WTC11 (cell line): Measurements from ENCODE around the gene MRPL32. TPM values are rescaled to one million over a fixed set of nuclear protein-coding genes. Genes with fewer than 3 reads are reported as not detected.

Experiments
- ATAC-seq: fragments of 200-7000 bp; cut with Tn5 transposase; 2 replicates; pipeline ENCODE4 v1.10.0; 2021; ENCODE audit warnings: mild to moderate bottlenecking, moderate library complexity
- CTCF ChIA-PET: fragments of 300-600 bp; sonication (Branson Sonifier 250); formaldehyde crosslinking; loops from one replicate; lab custom pipeline; 2021; ENCODE audit warnings: antibody characterized with exemption; lab: Charles Lee
- POLR2A ChIA-PET: fragments of 350-600 bp; sonication (Branson Sonifier 250); formaldehyde crosslinking; loops from one replicate; lab custom pipeline; 2021; ENCODE audit warnings: antibody characterized with exemption; lab: Charles Lee
- DNase-seq: peaks from one replicate; pipeline ENCODE4 v3.0.0; 2021; ENCODE audit warnings: low spot score
- H3K27ac Mint-ChIP-seq: 2 replicates; pipeline ENCODE4 v1.8.0; 2021; ENCODE audit warnings: mixed read lengths
- H3K27me3 Mint-ChIP-seq: 2 replicates; pipeline ENCODE4 v1.8.0; 2021; ENCODE audit warnings: low read depth, mild to moderate bottlenecking, moderate library complexity, mixed read lengths
- H3K36me3 Mint-ChIP-seq: 2 replicates; pipeline ENCODE4 v1.8.0; 2021; ENCODE audit warnings: mixed read lengths
- H3K4me1 Mint-ChIP-seq: 2 replicates; pipeline ENCODE4 v1.8.0; 2022; ENCODE audit warnings: mixed read lengths
- H3K4me3 Mint-ChIP-seq: 2 replicates; pipeline ENCODE4 v1.8.0; 2021; ENCODE audit warnings: mild to moderate bottlenecking, moderate library complexity, mixed read lengths
- H3K9me3 Mint-ChIP-seq: 2 replicates; pipeline ENCODE4 v1.8.0; 2021; ENCODE audit warnings: mixed read lengths
- AFF4 ChIP-seq: sonication (generic); formaldehyde crosslinking; IDR thresholded peaks from 2 replicates; pipeline ENCODE4 v1.8.1; 2023; ENCODE audit warnings: mild to moderate bottlenecking, missing genetic modification reagents, borderline replicate concordance
- CREB1 ChIP-seq: sonication (generic); formaldehyde crosslinking; IDR thresholded peaks from 2 replicates; pipeline ENCODE4 v1.8.0; 2023; ENCODE audit warnings: mild to moderate bottlenecking, missing genetic modification reagents
- E2F4 ChIP-seq: sonication (generic); formaldehyde crosslinking; IDR thresholded peaks from 2 replicates; pipeline ENCODE4 v1.8.1; 2022; ENCODE audit warnings: low read depth, mild to moderate bottlenecking, moderate library complexity, missing genetic modification reagents, borderline replicate concordance
- FOXP1 ChIP-seq: sonication (generic); formaldehyde crosslinking; IDR thresholded peaks from 2 replicates; pipeline ENCODE4 v1.8.0; 2022; ENCODE audit warnings: missing genetic modification reagents, mild to moderate bottlenecking, moderate library complexity, borderline replicate concordance
- IRF1 ChIP-seq: sonication (generic); formaldehyde crosslinking; IDR thresholded peaks from 2 replicates; pipeline ENCODE4 v1.8.0; 2023; ENCODE audit warnings: missing genetic modification reagents
- JAZF1 ChIP-seq: fragments of 250-450 bp; sonication (Bioruptor Pico); IDR thresholded peaks from 2 replicates; pipeline ENCODE4 v1.9.0; 2021; ENCODE audit warnings: moderate library complexity, mild to moderate bottlenecking, inconsistent platforms
- PREB ChIP-seq: sonication (generic); formaldehyde crosslinking; IDR thresholded peaks from 2 replicates; pipeline ENCODE4 v1.8.1; 2022; ENCODE audit warnings: mild to moderate bottlenecking, missing genetic modification reagents, moderate library complexity, borderline replicate concordance
- STAT6 ChIP-seq: sonication (generic); formaldehyde crosslinking; conservative IDR thresholded peaks from 2 replicates; pipeline ENCODE4 v1.8.1; 2023; ENCODE audit warnings: mild to moderate bottlenecking, low read depth, missing genetic modification reagents, moderate library complexity
- ZBTB21 ChIP-seq: sonication (generic); formaldehyde crosslinking; IDR thresholded peaks from 2 replicates; pipeline ENCODE4 v1.8.1; 2023; ENCODE audit warnings: mild to moderate bottlenecking, missing genetic modification reagents, borderline replicate concordance
- ZNF281 ChIP-seq: sonication (generic); formaldehyde crosslinking; IDR thresholded peaks from 2 replicates; pipeline ENCODE4 v1.8.0; 2023; ENCODE audit warnings: mild to moderate bottlenecking, missing genetic modification reagents
- ZNF317 ChIP-seq: sonication (generic); formaldehyde crosslinking; IDR thresholded peaks from 2 replicates; pipeline ENCODE4 v1.8.1; 2023; ENCODE audit warnings: low read depth, mild to moderate bottlenecking, moderate library complexity, missing genetic modification reagents, borderline replicate concordance
- ZNF512 ChIP-seq: sonication (generic); formaldehyde crosslinking; IDR thresholded peaks from 2 replicates; pipeline ENCODE4 v1.8.1; 2022; ENCODE audit warnings: missing genetic modification reagents, borderline replicate concordance
- total RNA-seq: library from RNA; stranded (reverse); gene quantifications from 3 replicates; pipeline ENCODE4 v1.2.3, GENCODE V29; 2021

Gene MRPL32
- total RNA-seq, 1 experiment from 2014 or later = 84.4 TPM

GRCh38 chr7:42910306-42910705, 21.9 kb upstream of the MRPL32 start:
- H3K4me3 Mint-ChIP-seq = peak overlapping the region; percentile 96

More at GRCh38 chr7:42910306-42910705, 21.9 kb upstream of the MRPL32 start:
- no peaks in the 10 kb centered on the region for H3K27me3 Mint-ChIP-seq
- POLR2A ChIA-PET = interaction anchor here (0.6 kb wide), 1 partner anchor 23 kb away, joined by 5 read pairs; no protein-coding TSS in a partner anchor
- no peaks in the 10 kb centered on the region for H3K9me3 Mint-ChIP-seq
- no peak for ATAC-seq
- CTCF ChIA-PET = interaction anchor here (1.0 to 1.4 kb wide), 2 partner anchors 31 to 544 kb away, joined by 3 to 6 read pairs; no protein-coding TSS in a partner anchor
- peaks cover 36% of the 10 kb centered on the region for H3K4me1 Mint-ChIP-seq
- TF ChIP-seq ZBTB21 (CRISPR knock-in tag) (no peak), FOXP1 (no peak), AFF4 (CRISPR knock-in tag) (no peak), STAT6 (CRISPR knock-in tag) (no peak), PREB (no peak), IRF1 (no peak), ZNF317 (CRISPR knock-in tag) (no peak), ZNF281 (no peak), JAZF1 (CRISPR knock-in tag) (no peak), CREB1 (CRISPR knock-in tag) (no peak), ZNF512 (CRISPR knock-in tag) (no peak), E2F4 (CRISPR knock-in tag) (no peak)
- H3K36me3 Mint-ChIP-seq = peaks cover 23% of the 10 kb centered on the region
- no peak overlapping the region for H3K27ac Mint-ChIP-seq
- no peak for DNase-seq
